HEK293 (cell line): Measurements from ENCODE around the gene SEC24C.

ENCODE experiments used
- CTCF ChIA-PET: fragments of 350-600 bp; formaldehyde crosslinking; extraction: SDS; loops from one replicate; lab custom pipeline; 2021; ENCODE audit warnings: antibody characterized with exemption; lab: Yijun Ruan, JAX
- POLR2A ChIA-PET: fragments of 300-600 bp; formaldehyde crosslinking; extraction: SDS; loops from one replicate; lab custom pipeline; 2020; ENCODE audit warnings: antibody characterized with exemption, inconsistent platforms; lab: Yijun Ruan, JAX
- H3K27ac ChIP-seq: fragments of 200-500 bp; sonication (Bioruptor generic); 2 replicates; pipeline ENCODE4 v1.5.1; 2014; ENCODE audit warnings: low read depth, low read length, control low read depth, inconsistent platforms; ENCODE audit errors: extremely low read depth
- H3K36me3 ChIP-seq, 2 experiments: fragments of 200-500 bp in 1 of 2; sonication (Bioruptor generic) in 1 of 2; 1 replicate in 1 of 2; 2 replicates in 1 of 2; pipeline ENCODE4 v1.5.1; 2014 to 2017; ENCODE audit warnings: inconsistent platforms in 2 of 2, low read length in 2 of 2; ENCODE audit not compliant: control insufficient read depth in 2 of 2, insufficient read depth in 1 of 2
- H3K4me1 ChIP-seq: fragments of 200-500 bp; sonication (Bioruptor generic); 2 replicates; pipeline ENCODE4 v1.5.1; 2014; ENCODE audit warnings: mild to moderate bottlenecking, low read length, inconsistent platforms; ENCODE audit not compliant: control insufficient read depth, insufficient read depth
- H3K4me3 ChIP-seq: 2 replicates; pipeline ENCODE4 v1.5.1; 2011; ENCODE audit warnings: low read depth, mild to moderate bottlenecking, control low read depth, low read length, moderate library complexity
- H3K9me3 ChIP-seq: fragments of 200-500 bp; sonication (Bioruptor generic); 2 replicates; pipeline ENCODE4 v1.5.1; 2014; ENCODE audit warnings: low read depth, low read length, inconsistent platforms; ENCODE audit not compliant: control insufficient read depth, insufficient read depth
- GFI1B ChIP-seq: fragments of 450-650 bp; formaldehyde crosslinking; IDR thresholded peaks from 2 replicates; pipeline ENCODE4 v1.5.1; 2016; ENCODE audit warnings: missing biosample characterization, missing genetic modification characterization
- HOXD13 ChIP-seq: sonication (generic); formaldehyde crosslinking; IDR thresholded peaks from 2 replicates; pipeline ENCODE4 v1.8.0; 2022; ENCODE audit warnings: missing genetic modification reagents, borderline replicate concordance
- KLF7 ChIP-seq: fragments of 450-650 bp; formaldehyde crosslinking; IDR thresholded peaks from 2 replicates; pipeline ENCODE4 v1.5.1; 2016; ENCODE audit warnings: missing biosample characterization, missing genetic modification characterization, borderline replicate concordance
- MEIS1 ChIP-seq: sonication (generic); formaldehyde crosslinking; IDR thresholded peaks from 2 replicates; pipeline ENCODE4 v1.8.1; 2022; ENCODE audit warnings: missing genetic modification reagents, mild to moderate bottlenecking, borderline replicate concordance
- SCRT2 ChIP-seq: fragments of 450-650 bp; formaldehyde crosslinking; IDR thresholded peaks from 2 replicates; pipeline ENCODE4 v1.5.1; 2016; ENCODE audit warnings: missing biosample characterization, missing genetic modification characterization
- WT1 ChIP-seq: fragments of 450-650 bp; formaldehyde crosslinking; IDR thresholded peaks from 2 replicates; pipeline ENCODE4 v1.5.1; 2016; ENCODE audit warnings: missing biosample characterization, missing genetic modification characterization
- ZBTB8A ChIP-seq: fragments of 450-650 bp; formaldehyde crosslinking; IDR thresholded peaks from 2 replicates; pipeline ENCODE4 v1.5.1; 2016; ENCODE audit warnings: missing biosample characterization, missing genetic modification characterization
- ZFP3 ChIP-seq: fragments of 450-650 bp; formaldehyde crosslinking; IDR thresholded peaks from 2 replicates; pipeline ENCODE4 v1.5.1; 2016; ENCODE audit warnings: low read depth, missing biosample characterization, missing genetic modification characterization
- ZFP69B ChIP-seq: fragments of 450-650 bp; formaldehyde crosslinking; IDR thresholded peaks from 2 replicates; pipeline ENCODE4 v1.5.1; 2016; ENCODE audit warnings: missing biosample characterization, missing genetic modification characterization
- ZNF2 ChIP-seq: fragments of 450-650 bp; formaldehyde crosslinking; IDR thresholded peaks from 2 replicates; pipeline ENCODE4 v1.5.1; 2016; ENCODE audit warnings: missing biosample characterization, missing genetic modification characterization
- ZNF214 ChIP-seq: fragments of 450-650 bp; formaldehyde crosslinking; IDR thresholded peaks from 2 replicates; pipeline ENCODE4 v1.5.1; 2017; ENCODE audit warnings: missing biosample characterization, mild to moderate bottlenecking, missing genetic modification characterization, borderline replicate concordance
- ZNF555 ChIP-seq: fragments of 450-650 bp; formaldehyde crosslinking; conservative IDR thresholded peaks from 2 replicates; pipeline ENCODE4 v1.5.1; 2017; ENCODE audit warnings: missing biosample characterization, mild to moderate bottlenecking, missing genetic modification characterization, inconsistent platforms
- ZNF558 ChIP-seq: fragments of 450-650 bp; formaldehyde crosslinking; IDR thresholded peaks from 2 replicates; pipeline ENCODE4 v1.5.1; 2016; ENCODE audit warnings: missing biosample characterization, missing genetic modification characterization
- ZNF596 ChIP-seq: fragments of 450-650 bp; IDR thresholded peaks from 2 replicates; pipeline ENCODE4 v1.5.0; 2018; ENCODE audit warnings: missing biosample characterization, mild to moderate bottlenecking, missing genetic modification characterization, moderate library complexity
- ZNF623 ChIP-seq: fragments of 450-650 bp; formaldehyde crosslinking; IDR thresholded peaks from 2 replicates; pipeline ENCODE4 v1.5.1; 2016; ENCODE audit warnings: missing biosample characterization, missing genetic modification characterization
- ZNF624 ChIP-seq: fragments of 450-650 bp; formaldehyde crosslinking; IDR thresholded peaks from 2 replicates; pipeline ENCODE4 v1.5.1; 2017; ENCODE audit warnings: missing biosample characterization, missing genetic modification characterization
- ZNF664 ChIP-seq: fragments of 450-650 bp; formaldehyde crosslinking; IDR thresholded peaks from 2 replicates; pipeline ENCODE4 v1.5.1; 2016; ENCODE audit warnings: missing biosample characterization, missing genetic modification characterization
- TF ChIP-seq, protein P1 (sequence below): fragments of 450-650 bp; formaldehyde crosslinking; IDR thresholded peaks from 2 replicates; pipeline ENCODE4 v1.5.1; 2016; ENCODE audit warnings: missing biosample characterization, missing genetic modification characterization
- TF ChIP-seq, protein P2 (sequence below): fragments of 450-650 bp; formaldehyde crosslinking; IDR thresholded peaks from 2 replicates; pipeline ENCODE4 v1.5.1; 2016; ENCODE audit warnings: missing biosample characterization, missing genetic modification characterization
- TF ChIP-seq, protein P3 (sequence below): fragments of 450-650 bp; formaldehyde crosslinking; IDR thresholded peaks from 2 replicates; pipeline ENCODE4 v1.5.1; 2016; ENCODE audit warnings: missing biosample characterization, missing genetic modification characterization
- TF ChIP-seq, protein P4 (sequence below): fragments of 450-650 bp; formaldehyde crosslinking; IDR thresholded peaks from 2 replicates; pipeline ENCODE4 v1.5.1; 2016; ENCODE audit warnings: missing biosample characterization, missing genetic modification characterization

SEC24C gene

DNA sequence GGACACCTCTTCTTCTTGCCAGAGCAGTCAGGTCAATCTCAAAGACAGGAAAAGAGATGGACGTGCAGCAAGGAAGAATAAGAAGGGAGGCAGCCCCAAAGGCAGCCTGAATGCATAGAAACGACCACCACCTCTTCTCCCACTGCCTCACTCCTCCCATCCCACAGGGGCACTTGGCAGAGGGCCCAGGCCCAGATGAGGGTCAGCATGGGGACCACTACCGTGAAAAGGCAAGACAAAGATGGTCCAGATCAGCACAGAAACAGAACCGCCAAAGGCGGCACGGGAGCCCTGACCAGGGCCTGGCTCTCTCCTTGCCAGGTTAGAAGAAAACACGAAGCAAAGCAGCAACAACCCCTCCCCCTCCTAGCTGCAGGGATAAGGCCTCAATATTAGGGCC, 69.2 kb downstream of the SEC24C start:
- H3K27ac ChIP-seq: no peak overlapping the region
- H3K36me3 ChIP-seq: peaks cover 4 to 54% of the 10 kb centered on the region in 2 experiments; a peak in 2 of 3 replicates
- CTCF ChIA-PET: interaction anchor here (0.6 to 1.7 kb wide), 2 partner anchors 17 to 66 kb away, joined by 3 to 8 read pairs; no protein-coding TSS in a partner anchor
- TF ChIP-seq GFI1B (tag by site-specific recombination) (no peak), ZNF214 (no peak), ZNF558 (tag by site-specific recombination) (no peak), ZNF624 (tag by site-specific recombination) (no peak), ZNF596 (tag by site-specific recombination) (no peak), MEIS1 (CRISPR knock-in tag) (no peak), KLF7 (tag by site-specific recombination) (no peak), ZNF2 (tag by site-specific recombination) (no peak), ZBTB8A (tag by site-specific recombination) (no peak), ZNF555 (tag by site-specific recombination) (no peak), WT1 (tag by site-specific recombination) (no peak)
- TF ChIP-seq, protein P1, sequence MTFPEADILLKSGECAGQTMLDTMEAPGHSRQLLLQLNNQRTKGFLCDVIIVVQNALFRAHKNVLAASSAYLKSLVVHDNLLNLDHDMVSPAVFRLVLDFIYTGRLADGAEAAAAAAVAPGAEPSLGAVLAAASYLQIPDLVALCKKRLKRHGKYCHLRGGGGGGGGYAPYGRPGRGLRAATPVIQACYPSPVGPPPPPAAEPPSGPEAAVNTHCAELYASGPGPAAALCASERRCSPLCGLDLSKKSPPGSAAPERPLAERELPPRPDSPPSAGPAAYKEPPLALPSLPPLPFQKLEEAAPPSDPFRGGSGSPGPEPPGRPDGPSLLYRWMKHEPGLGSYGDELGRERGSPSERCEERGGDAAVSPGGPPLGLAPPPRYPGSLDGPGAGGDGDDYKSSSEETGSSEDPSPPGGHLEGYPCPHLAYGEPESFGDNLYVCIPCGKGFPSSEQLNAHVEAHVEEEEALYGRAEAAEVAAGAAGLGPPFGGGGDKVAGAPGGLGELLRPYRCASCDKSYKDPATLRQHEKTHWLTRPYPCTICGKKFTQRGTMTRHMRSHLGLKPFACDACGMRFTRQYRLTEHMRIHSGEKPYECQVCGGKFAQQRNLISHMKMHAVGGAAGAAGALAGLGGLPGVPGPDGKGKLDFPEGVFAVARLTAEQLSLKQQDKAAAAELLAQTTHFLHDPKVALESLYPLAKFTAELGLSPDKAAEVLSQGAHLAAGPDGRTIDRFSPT: no peak
- TF ChIP-seq, protein P2, sequence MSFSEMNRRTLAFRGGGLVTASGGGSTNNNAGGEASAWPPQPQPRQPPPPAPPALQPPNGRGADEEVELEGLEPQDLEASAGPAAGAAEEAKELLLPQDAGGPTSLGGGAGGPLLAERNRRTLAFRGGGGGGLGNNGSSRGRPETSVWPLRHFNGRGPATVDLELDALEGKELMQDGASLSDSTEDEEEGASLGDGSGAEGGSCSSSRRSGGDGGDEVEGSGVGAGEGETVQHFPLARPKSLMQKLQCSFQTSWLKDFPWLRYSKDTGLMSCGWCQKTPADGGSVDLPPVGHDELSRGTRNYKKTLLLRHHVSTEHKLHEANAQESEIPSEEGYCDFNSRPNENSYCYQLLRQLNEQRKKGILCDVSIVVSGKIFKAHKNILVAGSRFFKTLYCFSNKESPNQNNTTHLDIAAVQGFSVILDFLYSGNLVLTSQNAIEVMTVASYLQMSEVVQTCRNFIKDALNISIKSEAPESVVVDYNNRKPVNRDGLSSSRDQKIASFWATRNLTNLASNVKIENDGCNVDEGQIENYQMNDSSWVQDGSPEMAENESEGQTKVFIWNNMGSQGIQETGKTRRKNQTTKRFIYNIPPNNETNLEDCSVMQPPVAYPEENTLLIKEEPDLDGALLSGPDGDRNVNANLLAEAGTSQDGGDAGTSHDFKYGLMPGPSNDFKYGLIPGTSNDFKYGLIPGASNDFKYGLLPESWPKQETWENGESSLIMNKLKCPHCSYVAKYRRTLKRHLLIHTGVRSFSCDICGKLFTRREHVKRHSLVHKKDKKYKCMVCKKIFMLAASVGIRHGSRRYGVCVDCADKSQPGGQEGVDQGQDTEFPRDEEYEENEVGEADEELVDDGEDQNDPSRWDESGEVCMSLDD (tag by site-specific recombination): no peak
- no peaks in the 10 kb centered on the region for H3K9me3 ChIP-seq
- POLR2A ChIA-PET: interaction anchor here (1.0 to 1.3 kb wide), 2 partner anchors 27 to 83 kb away, joined by 3 to 5 read pairs; no protein-coding TSS in a partner anchor
- H3K4me1 ChIP-seq: no peaks in the 10 kb centered on the region
- H3K4me3 ChIP-seq: no peak overlapping the region

DNA sequence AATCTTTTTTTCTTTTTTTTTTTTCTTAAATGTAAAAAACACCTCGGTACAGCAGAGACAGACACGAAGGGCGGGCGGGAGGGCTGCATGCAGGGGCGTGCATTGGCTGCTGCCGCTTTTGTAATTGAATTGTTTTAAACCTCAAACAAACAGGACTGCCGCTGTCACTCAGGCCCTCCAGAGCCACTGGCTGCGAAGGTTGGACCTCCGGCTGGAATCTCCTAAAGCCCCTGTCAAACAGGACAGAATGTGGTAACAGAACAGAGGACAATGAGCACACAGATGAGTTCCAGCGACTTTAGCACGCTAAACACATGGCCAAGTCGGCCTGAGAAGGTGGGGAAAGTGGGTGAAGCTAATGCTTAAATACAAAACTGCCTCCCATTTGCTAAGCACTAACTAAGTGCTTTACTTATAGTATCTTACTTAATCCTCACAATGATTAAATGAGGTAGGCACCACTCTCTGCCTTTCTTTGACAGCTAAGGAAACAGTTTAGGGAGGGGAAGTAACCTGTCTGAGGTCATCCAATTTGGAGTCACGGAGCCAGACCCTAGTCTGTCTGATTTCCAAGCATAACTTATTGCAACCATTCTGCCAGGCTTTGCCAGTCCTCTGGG, 70.2 kb downstream of the SEC24C start:
- CTCF ChIA-PET: interaction anchor here (1.7 kb wide), 1 partner anchor 65 kb away, joined by 8 read pairs; no protein-coding TSS in a partner anchor

DNA sequence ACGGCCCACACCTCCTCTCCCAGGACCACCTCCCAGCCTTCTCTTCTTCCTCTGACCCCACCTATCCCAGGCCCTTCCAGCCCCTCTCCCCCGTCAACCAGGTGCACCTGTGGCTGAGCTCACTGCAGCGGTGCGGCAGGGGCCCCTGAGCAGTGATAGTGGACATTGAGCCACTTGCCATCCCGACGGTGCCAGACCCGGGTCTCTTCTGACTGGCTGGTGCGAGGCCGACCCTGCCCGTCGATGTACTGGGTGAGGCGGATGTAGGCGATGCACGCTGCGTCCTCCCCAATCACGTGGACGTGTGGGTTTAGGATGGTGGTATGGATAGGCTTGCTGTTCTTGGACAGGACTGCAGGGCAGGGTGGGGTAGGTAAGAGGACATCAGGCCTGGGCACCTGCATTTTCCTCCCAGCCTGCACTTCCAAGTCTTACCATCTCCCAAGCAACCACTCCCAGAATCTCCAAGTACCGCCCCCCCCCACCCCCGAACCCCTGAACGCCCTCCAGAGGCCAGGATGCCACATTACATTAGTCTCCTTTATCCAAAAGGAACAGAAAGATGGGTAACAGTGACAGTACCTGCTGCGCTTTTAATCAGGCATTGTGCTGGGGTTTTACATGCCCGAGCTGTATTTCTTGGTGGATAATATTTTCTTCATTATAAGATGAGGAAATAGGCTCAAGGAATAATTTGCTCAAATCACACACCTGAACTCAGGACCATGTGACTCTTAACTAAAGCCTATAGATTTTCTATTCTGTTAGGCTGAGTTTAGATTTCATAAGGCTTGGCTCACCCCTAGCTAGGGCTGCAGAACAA, 70.9 kb downstream of the SEC24C start:
- Histone ChIP-seq H3K4me3 (no peak overlapping the region), H3K27ac (no peak overlapping the region), H3K36me3 (peaks cover 4 to 40% of the 10 kb centered on the region in 2 experiments; a peak in 2 of 3 replicates), H3K4me1 (no peaks in the 10 kb centered on the region), H3K9me3 (no peaks in the 10 kb centered on the region)
- TF ChIP-seq HOXD13 (CRISPR knock-in tag) (no peak), SCRT2 (tag by site-specific recombination) (0 out of 2 replicates have a peak, but pooled peaks have one; percentile 18), ZFP69B (no peak), ZNF623 (no peak), ZFP3 (tag by site-specific recombination) (no peak)
- TF ChIP-seq, protein P3, sequence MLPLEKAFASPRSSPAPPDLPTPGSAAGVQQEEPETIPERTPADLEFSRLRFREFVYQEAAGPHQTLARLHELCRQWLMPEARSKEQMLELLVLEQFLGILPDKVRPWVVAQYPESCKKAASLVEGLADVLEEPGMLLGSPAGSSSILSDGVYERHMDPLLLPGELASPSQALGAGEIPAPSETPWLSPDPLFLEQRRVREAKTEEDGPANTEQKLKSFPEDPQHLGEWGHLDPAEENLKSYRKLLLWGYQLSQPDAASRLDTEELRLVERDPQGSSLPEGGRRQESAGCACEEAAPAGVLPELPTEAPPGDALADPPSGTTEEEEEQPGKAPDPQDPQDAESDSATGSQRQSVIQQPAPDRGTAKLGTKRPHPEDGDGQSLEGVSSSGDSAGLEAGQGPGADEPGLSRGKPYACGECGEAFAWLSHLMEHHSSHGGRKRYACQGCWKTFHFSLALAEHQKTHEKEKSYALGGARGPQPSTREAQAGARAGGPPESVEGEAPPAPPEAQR (tag by site-specific recombination): no peak
- TF ChIP-seq, protein P4, sequence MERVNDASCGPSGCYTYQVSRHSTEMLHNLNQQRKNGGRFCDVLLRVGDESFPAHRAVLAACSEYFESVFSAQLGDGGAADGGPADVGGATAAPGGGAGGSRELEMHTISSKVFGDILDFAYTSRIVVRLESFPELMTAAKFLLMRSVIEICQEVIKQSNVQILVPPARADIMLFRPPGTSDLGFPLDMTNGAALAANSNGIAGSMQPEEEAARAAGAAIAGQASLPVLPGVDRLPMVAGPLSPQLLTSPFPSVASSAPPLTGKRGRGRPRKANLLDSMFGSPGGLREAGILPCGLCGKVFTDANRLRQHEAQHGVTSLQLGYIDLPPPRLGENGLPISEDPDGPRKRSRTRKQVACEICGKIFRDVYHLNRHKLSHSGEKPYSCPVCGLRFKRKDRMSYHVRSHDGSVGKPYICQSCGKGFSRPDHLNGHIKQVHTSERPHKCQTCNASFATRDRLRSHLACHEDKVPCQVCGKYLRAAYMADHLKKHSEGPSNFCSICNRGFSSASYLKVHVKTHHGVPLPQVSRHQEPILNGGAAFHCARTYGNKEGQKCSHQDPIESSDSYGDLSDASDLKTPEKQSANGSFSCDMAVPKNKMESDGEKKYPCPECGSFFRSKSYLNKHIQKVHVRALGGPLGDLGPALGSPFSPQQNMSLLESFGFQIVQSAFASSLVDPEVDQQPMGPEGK (tag by site-specific recombination): 0 out of 2 replicates have a peak, but pooled peaks have one; percentile 15
- POLR2A ChIA-PET: interaction anchor here (1.1 kb wide), 1 partner anchor 29 kb away, joined by 3 read pairs; no protein-coding TSS in a partner anchor
- CTCF ChIA-PET: interaction anchor here (0.6 to 1.5 kb wide), 6 partner anchors 8 to 177 kb away, joined by 3 to 13 read pairs (median 4); no protein-coding TSS in a partner anchor

More for the DNA sequence above, 70.2 kb downstream of the SEC24C start:
- Histone ChIP-seq H3K4me1 (no peaks in the 10 kb centered on the region), H3K27ac (no peak overlapping the region), H3K9me3 (no peaks in the 10 kb centered on the region), H3K4me3 (no peak overlapping the region), H3K36me3 (peaks cover 4 to 43% of the 10 kb centered on the region in 2 experiments; a peak in 2 of 3 replicates)
- peak; percentile 97 for TF ChIP-seq ZNF664 (tag by site-specific recombination)
- TF ChIP-seq ZNF623: no peak
- POLR2A ChIA-PET: interaction anchor here (0.6 to 1.3 kb wide), 3 partner anchors 28 to 350 kb away, joined by 3 to 5 read pairs (median 3); no protein-coding TSS in a partner anchor
